Omental fat pad (tissue), 4 donors: ENCODE measurements around the gene TPD52L1. TPM values are rescaled to one million over a fixed set of nuclear protein-coding genes. Genes with fewer than 3 reads are reported as not detected.

Source experiments
- ATAC-seq: fragments of 150-250 bp; one replicate; pipeline ENCODE4 v1.9.1; 2016; ENCODE audit warnings: mild to moderate bottlenecking, moderate library complexity; ENCODE audit not compliant: low FRiP score
- DNase-seq: peaks from one replicate; pipeline ENCODE4 v3.0.0-alpha.2; 2019; ENCODE audit warnings: low spot score
- CTCF ChIP-seq, 3 donors: fragments of 450-650 bp; IDR thresholded peaks; one replicate each; pipeline ENCODE4 v1.5.1; 2016 to 2017; ENCODE audit warnings: antibody characterized with exemption in 3 of 3, mild to moderate bottlenecking in 3 of 3, moderate library complexity in 2 of 3
- total RNA-seq, 4 donors: library from RNA; depleted of rRNA; stranded (reverse); fragments of >200 nt; gene quantifications; one replicate each; pipeline ENCODE4 v1.1.0, GENCODE V29; 2016

Gene TPD52L1
- total RNA-seq, 4 donors from 2014 or later, result 59.1 to 150 (median 68.4) TPM

GRCh38 chr6:125237764-125238163 is 84.2 kb downstream of the TPD52L1 start:
- TF ChIP-seq CTCF (IDR thresholded peaks at IDR 0.05), result no peak
- DNase-seq (no peak), ATAC-seq (no peak)

- no peak for TF ChIP-seq CTCF (IDR thresholded peaks at IDR 0.05)
- DNase-seq (no peak), ATAC-seq (no peak)
Observed at GRCh38 chr6:125245109-125245508, 91.5 kb downstream of the TPD52L1 start.

- ATAC-seq (no peak), DNase-seq (no peak)
- TF ChIP-seq CTCF (IDR thresholded peaks at IDR 0.05), result no peak
Observed at GRCh38 chr6:125245523-125246264, 92.1 kb downstream of the TPD52L1 start.

GRCh38 chr6:125246566-125246965 is 93.0 kb downstream of the TPD52L1 start:
- DNase-seq, result no peak
- no peak for ATAC-seq
- no peak for TF ChIP-seq CTCF (IDR thresholded peaks at IDR 0.05)

- no peak for TF ChIP-seq CTCF (IDR thresholded peaks at IDR 0.05)
Observed at GRCh38 chr6:125248136-125248535, 94.6 kb downstream of the TPD52L1 start.

GRCh38 chr6:125250511-125250910 is 96.9 kb downstream of the TPD52L1 start:
- TF ChIP-seq CTCF (IDR thresholded peaks at IDR 0.05), result no peak
- DNase-seq, result no peak
- no peak for ATAC-seq

More at GRCh38 chr6:125248136-125248535, 94.6 kb downstream of the TPD52L1 start:
- DNase-seq (no peak), ATAC-seq (no peak)
